ENCODE results near the gene SH2D1B.

DNA sequence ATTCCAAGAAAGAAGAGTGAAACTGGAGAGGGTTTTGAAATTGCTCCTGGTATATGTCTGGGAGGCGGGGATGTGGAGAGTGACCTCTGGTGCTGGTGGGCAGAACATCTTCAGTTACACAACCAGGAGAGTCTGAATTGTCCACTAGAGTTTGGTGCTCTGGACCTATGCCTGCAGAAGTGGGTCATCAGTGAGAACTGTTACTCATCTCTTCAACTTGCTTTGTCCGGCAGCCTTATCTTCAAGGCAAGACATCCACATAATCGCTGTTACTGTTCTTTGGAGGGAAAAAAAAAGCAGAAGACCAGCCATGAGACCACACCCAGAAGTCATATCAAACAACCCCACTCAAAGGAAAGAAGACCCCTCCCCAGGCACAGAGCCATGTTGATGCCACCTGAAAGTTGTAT is 14.9 kb downstream of the SH2D1B start:
- TF ChIP-seq, protein P1, sequence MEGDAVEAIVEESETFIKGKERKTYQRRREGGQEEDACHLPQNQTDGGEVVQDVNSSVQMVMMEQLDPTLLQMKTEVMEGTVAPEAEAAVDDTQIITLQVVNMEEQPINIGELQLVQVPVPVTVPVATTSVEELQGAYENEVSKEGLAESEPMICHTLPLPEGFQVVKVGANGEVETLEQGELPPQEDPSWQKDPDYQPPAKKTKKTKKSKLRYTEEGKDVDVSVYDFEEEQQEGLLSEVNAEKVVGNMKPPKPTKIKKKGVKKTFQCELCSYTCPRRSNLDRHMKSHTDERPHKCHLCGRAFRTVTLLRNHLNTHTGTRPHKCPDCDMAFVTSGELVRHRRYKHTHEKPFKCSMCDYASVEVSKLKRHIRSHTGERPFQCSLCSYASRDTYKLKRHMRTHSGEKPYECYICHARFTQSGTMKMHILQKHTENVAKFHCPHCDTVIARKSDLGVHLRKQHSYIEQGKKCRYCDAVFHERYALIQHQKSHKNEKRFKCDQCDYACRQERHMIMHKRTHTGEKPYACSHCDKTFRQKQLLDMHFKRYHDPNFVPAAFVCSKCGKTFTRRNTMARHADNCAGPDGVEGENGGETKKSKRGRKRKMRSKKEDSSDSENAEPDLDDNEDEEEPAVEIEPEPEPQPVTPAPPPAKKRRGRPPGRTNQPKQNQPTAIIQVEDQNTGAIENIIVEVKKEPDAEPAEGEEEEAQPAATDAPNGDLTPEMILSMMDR (IDR thresholded peaks at IDR 0.05): no peak
- TF ChIP-seq EP300 (IDR thresholded peaks at IDR 0.05): no peak
